ENCODE results near the gene YEATS4.

Gene YEATS4

GRCh38 chr12:69396963-69397362, 37.4 kb downstream of the YEATS4 start:
- H3K27me3 ChIP-seq (replicated peaks; ENCODE audit: control insufficient read depth, insufficient read depth, low read length): no peaks in the 10 kb centered on the region

DNA sequence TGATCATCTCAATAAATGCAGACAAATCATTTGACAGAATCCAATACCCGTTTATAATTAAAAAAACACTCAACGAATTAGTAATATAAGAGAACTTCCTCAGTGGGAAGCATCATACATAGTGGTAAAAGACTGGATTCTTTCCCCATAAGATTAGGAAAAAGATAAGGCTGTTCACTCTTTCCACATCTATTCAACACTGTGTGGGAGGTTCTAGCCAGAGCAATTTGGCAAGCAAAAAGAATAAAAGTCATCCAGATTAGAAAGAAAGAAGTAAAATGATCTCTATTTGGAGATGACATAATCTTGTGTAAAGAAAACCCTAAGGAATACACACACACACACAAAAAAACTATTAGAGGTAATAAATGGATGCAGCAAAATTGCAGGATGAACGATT, 38.4 kb downstream of the YEATS4 start:
- no peak for DNase-seq (ENCODE audit: extremely low read depth, insufficient read length)
- Histone ChIP-seq H3K36me3 (ENCODE audit: control insufficient read depth, insufficient read depth, low read length) (no peaks in the 10 kb centered on the region), H3K4me3 (replicated peaks; ENCODE audit: low read depth, low read length) (no peak overlapping the region), H3K27me3 (replicated peaks; ENCODE audit: control insufficient read depth, insufficient read depth, low read length) (no peaks in the 10 kb centered on the region)
- TF ChIP-seq, protein P1, sequence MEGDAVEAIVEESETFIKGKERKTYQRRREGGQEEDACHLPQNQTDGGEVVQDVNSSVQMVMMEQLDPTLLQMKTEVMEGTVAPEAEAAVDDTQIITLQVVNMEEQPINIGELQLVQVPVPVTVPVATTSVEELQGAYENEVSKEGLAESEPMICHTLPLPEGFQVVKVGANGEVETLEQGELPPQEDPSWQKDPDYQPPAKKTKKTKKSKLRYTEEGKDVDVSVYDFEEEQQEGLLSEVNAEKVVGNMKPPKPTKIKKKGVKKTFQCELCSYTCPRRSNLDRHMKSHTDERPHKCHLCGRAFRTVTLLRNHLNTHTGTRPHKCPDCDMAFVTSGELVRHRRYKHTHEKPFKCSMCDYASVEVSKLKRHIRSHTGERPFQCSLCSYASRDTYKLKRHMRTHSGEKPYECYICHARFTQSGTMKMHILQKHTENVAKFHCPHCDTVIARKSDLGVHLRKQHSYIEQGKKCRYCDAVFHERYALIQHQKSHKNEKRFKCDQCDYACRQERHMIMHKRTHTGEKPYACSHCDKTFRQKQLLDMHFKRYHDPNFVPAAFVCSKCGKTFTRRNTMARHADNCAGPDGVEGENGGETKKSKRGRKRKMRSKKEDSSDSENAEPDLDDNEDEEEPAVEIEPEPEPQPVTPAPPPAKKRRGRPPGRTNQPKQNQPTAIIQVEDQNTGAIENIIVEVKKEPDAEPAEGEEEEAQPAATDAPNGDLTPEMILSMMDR (IDR thresholded peaks at IDR 0.05; ENCODE audit: insufficient read depth, low read length, poor library complexity, severe bottlenecking): no peak

More at GRCh38 chr12:69396963-69397362, 37.4 kb downstream of the YEATS4 start:
- H3K36me3 ChIP-seq (ENCODE audit: control insufficient read depth, insufficient read depth, low read length): no peaks in the 10 kb centered on the region
- TF ChIP-seq, protein P1 (IDR thresholded peaks at IDR 0.05; ENCODE audit: insufficient read depth, low read length, poor library complexity, severe bottlenecking): no peak
- H3K4me3 ChIP-seq (replicated peaks; ENCODE audit: low read depth, low read length): no peak overlapping the region
- no peak for DNase-seq (ENCODE audit: extremely low read depth, insufficient read length)

- TF ChIP-seq, protein P1 (IDR thresholded peaks at IDR 0.05; ENCODE audit: insufficient read depth, low read length, poor library complexity, severe bottlenecking): no peak
- Histone ChIP-seq H3K27me3 (replicated peaks; ENCODE audit: control insufficient read depth, insufficient read depth, low read length) (no peaks in the 10 kb centered on the region), H3K36me3 (ENCODE audit: control insufficient read depth, insufficient read depth, low read length) (no peaks in the 10 kb centered on the region), H3K4me3 (replicated peaks; ENCODE audit: low read depth, low read length) (no peak overlapping the region)
- no peak for DNase-seq (ENCODE audit: extremely low read depth, insufficient read length)
Measured at GRCh38 chr12:69401940-69402339, 42.4 kb downstream of the YEATS4 start.

DNA sequence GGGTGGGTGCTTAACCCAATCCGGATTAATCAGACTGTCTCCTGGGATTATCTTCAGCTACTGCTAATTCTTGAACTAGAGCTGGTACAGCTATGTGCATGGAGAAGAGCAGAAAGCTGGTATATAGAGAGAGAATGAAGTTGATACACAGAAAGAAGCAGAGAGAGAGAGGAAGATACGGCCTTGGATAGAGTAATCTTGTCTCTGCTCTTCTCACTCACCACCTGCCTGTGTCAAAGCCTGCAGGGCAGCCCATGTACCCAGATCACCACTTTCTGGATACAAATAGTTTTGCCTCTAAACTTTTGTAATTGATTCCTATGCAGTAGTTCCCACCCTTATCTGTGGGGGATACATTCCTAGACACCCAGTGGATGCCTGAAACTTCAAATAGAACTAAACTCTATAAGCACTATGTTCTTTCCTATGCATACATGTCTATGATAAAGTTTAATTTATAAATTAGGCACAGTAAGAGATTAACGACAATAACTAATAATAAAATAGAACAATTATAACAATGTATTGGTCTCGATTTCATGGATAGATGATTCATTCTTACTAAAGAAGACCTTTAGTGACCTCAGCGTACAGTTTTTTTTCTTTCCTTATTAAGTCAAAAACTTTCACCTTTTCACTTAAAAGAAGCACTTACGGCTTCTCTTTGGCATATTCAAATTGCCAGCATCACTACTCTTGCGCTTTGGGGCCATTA, 45.5 kb downstream of the YEATS4 start:
- no peaks in the 10 kb centered on the region for H3K27me3 ChIP-seq (replicated peaks; ENCODE audit: control insufficient read depth, insufficient read depth, low read length)
- no peak for DNase-seq (ENCODE audit: extremely low read depth, insufficient read length)
- no peaks in the 10 kb centered on the region for H3K36me3 ChIP-seq (ENCODE audit: control insufficient read depth, insufficient read depth, low read length)
- H3K4me3 ChIP-seq (replicated peaks; ENCODE audit: low read depth, low read length): no peak overlapping the region
- TF ChIP-seq, protein P1 (IDR thresholded peaks at IDR 0.05; ENCODE audit: insufficient read depth, low read length, poor library complexity, severe bottlenecking): no peak

DNA sequence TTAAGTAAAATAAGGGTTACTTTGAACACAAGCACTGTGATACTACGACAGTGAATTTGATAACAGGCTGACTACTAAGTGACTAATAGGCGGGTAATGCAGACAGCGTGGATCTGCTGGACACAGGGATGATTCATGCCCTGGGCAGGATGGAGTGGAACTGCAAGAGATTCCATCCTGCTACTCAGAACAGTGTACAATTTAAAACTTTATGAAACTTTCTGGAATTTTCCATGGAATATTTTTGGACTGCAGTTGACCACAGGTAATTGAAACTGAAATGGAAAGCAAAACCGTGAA, 46.0 kb downstream of the YEATS4 start:
- TF ChIP-seq, protein P1 (IDR thresholded peaks at IDR 0.05; ENCODE audit: insufficient read depth, low read length, poor library complexity, severe bottlenecking): no peak
- DNase-seq (ENCODE audit: extremely low read depth, insufficient read length): no peak
- no peak overlapping the region for H3K4me3 ChIP-seq (replicated peaks; ENCODE audit: low read depth, low read length)
- H3K36me3 ChIP-seq (ENCODE audit: control insufficient read depth, insufficient read depth, low read length): no peaks in the 10 kb centered on the region
- no peaks in the 10 kb centered on the region for H3K27me3 ChIP-seq (replicated peaks; ENCODE audit: control insufficient read depth, insufficient read depth, low read length)

- TF ChIP-seq, protein P1 (IDR thresholded peaks at IDR 0.05; ENCODE audit: insufficient read depth, low read length, poor library complexity, severe bottlenecking): no peak
- H3K4me3 ChIP-seq (replicated peaks; ENCODE audit: low read depth, low read length): no peak overlapping the region
- H3K36me3 ChIP-seq (ENCODE audit: control insufficient read depth, insufficient read depth, low read length): no peaks in the 10 kb centered on the region
- DNase-seq (ENCODE audit: extremely low read depth, insufficient read length): no peak
- no peaks in the 10 kb centered on the region for H3K27me3 ChIP-seq (replicated peaks; ENCODE audit: control insufficient read depth, insufficient read depth, low read length)
Measured at GRCh38 chr12:69406217-69406616, 46.7 kb downstream of the YEATS4 start.

All from GM06990 (cell line).